GM21529 (cell line): Measurements from ENCODE around the gene ZFYVE9.

ENCODE experiments used
- ATAC-seq: cut with Tn5 transposase; IDR thresholded peaks from one replicate; pipeline ENCODE4 v1.9.1; 2021; ENCODE audit not compliant: unreplicated experiment

ZFYVE9 gene

DNA sequence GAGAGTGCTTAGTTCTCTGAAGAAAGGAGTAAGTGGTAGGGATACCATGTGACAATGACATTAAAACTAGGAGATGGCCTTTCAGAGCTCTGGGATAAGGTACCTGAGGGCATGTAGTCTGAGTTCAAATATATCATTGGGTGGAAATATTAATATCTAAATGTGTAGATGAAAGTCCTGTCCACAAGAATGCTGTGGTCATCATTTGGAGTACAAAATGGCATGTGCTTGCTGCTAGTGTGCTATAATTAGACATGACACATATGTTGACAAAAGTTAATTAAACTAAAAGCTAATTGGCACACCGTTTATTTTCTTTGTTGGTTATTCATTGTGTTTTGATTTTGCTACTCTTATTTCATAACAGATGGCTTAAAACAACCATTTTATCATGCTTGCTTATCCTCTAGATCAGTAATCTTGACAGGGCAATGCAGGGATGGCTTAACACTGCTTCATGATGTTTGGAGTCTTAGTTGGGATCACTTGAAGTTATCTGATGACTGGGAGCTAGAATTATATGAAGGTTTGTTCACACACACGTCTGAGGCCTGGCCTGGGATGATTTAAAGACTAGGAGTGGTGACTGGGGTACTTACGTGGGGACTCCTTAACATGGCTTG, 193.1 kb downstream of the ZFYVE9 start:
- ATAC-seq, result no peak

DNA sequence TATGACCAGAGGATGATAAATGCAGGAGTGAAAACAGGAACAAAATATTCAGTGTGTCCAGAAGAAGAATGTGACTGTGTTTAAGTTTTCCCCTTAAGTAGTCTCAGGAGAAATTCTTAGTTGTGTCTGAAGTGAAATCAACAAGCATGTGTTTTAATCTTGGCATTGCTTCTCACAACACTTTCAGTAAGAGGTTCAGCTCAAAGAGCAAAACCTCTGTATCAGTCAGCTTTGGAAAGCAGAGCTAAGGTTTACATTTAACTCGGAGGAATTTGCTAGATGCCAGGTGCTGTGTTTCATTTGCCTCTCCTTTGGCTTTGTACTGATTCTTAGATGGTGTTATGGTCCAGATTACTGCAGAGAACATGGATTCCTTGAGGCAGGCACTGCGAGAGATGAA, 195.6 kb downstream of the ZFYVE9 start:
- ATAC-seq, result no peak

DNA sequence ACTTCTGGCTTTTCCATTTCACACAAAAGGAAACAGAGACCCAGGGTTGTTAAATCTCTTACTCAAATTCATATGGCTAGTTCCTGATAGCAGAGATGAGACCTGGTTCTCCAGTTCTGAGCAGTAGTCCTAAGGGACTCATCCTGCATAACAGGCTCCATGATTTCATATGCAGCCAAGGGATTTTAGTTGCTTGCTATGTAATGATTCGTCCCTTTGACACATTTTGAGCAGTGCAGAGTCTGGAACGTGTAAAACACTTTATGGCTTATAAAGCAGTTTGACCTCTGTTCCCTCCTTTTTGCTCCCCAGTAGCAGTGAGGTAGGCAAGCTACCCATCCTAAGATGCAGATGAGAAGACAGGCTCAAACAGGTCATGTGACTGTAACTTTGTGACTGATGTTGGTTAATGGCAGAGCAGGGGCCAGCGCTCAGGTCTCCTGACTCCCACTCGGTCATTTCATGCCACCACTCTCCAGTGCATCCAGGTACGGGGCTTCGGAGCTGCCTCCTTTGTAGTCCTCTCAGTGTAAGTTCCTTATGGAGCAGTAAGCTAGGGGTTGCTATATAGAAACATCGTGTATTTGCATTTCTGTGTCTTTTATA, 199.9 kb downstream of the ZFYVE9 start:
- ATAC-seq, result no peak

DNA sequence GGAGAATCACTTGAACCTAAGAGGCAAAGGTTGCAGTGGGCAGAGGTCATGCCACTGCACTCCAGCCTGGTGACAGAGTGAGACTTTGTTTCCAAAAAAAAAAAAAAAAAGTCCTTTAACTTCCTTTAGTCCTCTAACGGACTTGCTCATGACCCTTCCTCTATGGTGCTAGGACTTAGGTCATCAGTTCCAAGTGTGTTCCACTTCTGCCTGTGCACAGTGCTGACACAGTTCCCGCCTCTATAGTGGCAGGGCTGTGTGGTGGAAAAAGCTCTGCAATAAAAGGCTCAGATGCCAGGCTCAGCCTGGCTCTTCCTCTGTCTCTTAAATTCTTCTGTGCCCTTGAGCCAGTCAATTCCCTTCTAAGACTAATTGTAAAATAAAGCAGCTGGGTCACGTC, 202.1 kb downstream of the ZFYVE9 start:
- ATAC-seq, result no peak

DNA sequence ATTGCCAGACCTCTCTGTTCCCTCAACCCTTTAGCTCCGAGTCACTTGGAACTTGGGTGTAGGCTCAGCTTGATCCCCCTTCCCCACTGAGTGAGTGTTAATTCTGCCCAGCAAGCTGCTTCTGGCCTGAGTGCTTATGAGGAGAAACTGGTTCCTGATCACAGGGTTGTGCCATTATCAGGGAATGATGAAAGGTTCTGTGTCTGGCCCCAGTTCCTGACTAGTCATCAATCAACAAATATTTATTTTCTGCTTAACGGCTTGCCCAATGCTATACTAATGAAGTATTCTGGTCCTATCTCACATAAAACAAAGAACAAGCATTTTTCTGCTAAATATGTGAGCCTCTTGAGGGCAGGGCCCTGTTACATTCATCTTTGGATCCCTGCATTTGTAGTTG, 203.4 kb downstream of the ZFYVE9 start:
- ATAC-seq, result no peak

DNA sequence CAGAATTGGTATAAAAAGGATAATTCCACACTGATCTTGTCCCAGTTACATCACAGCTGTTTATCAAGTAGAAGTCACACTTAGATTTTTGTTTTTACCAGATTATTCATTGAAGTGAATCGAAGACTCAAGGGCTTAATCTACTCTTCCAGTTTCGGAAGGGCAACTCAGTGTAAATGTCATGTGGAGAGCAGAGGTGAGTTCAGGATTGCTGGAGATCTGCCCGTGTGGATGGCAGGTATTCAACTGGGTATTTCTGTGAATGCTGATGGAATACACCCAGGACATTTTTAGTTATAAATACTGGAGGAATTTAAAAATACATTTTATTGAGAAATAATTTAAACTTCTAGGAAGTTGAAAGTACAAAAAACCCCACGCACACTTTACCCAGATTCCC, 204.8 kb downstream of the ZFYVE9 start:
- ATAC-seq, result no peak

DNA sequence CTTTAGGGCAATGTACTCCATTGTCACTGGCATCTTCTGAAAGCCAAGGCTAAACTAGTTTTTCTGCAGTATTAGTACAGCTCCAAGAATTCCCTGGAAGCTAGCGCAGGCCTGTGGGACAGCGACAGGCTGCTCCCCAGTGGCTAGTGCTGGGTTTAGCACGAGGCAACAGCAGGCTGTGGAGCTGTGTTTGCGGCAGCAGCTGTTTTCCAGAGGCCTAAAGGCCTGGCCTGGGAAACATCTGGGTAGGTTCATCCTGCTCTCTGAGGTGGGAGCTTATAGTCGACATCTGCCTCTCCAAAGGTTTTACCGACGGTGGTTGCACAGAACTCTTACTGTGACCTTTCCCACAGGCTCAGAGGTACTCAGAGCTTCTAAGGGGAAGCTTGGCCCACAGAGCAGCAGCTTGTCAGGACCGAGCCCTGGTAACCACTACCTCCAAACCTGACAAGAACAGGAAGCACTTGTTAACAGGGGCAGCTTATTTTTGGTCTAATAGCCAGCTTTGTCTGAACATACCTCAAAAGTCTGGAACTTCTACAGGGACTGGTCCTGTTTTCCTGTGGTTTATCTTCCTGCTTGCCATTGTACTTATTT, 206.9 kb downstream of the ZFYVE9 start:
- no peak for ATAC-seq

DNA sequence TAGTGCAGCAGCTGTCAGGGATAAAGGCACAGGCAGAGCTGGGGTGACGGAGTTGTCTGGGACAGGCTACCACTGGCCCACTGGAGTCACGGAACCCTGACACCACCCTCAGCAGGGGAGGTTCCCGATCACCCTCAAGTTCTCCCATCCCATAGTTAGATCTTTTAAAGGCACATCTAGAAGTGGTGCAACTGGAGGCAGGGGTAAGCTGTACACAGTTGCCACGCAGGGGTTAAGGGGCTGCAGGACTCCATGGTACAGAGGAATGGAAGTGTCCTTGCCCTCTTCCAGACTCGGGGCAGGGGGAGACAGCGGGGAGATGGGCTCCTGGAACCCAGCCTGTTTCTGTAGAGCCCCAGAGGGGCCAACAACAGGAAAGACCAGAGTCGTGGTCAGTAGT, 210.8 kb downstream of the ZFYVE9 start:
- no peak for ATAC-seq

DNA sequence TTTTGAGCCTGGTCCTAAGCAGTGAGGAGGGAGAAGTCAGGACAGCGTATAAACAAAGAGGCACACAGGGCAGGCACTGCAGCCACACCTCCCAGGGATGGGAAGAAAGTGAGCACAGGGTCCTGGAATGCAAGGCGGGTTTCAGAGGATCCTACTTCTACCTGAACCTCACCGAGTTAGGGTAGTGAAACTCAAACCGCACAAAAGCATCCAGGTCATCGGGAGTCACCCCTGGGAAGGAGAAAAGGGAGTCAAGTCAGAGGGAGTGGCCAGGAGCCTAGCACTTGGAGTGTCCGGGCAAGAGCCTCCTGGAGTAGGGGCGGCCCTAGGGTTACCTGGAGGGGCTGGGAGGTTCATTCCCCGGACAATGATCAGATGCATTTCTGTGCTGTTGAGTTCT, 213.5 kb downstream of the ZFYVE9 start:
- ATAC-seq, result no peak

DNA sequence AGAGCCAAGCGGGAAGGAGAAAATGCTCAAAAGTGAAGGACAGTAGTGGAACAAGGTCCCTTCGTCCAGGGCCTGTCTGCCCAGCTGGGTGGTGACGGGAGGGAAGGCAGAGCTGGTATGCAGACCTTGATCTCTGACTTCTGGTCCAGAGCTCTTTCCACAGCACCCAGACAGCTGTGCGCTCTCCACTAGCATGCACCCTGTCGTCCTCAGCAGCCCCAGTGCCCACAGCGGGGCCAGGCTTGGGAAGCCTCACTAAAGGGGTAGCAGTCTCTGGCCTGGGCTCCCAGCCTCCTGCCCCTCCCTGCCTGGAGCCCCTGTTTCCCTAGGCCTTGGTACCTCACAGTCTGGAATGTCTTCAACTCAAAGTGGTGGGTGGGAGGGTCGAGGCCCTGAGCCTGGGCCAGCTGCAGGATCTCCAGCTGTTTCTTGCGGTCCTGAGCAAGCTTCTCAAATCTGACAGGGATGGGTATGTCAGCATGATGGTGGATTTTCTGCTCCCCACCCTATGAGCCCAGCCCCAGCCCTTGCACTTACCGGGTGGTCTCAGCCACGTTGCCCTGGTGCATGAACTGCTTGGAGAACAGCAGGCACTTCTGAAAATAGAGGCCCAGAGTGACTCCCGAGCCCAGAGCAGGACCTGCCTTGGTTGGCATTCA, 214.1 kb downstream of the ZFYVE9 start:
- ATAC-seq, result no peak

DNA sequence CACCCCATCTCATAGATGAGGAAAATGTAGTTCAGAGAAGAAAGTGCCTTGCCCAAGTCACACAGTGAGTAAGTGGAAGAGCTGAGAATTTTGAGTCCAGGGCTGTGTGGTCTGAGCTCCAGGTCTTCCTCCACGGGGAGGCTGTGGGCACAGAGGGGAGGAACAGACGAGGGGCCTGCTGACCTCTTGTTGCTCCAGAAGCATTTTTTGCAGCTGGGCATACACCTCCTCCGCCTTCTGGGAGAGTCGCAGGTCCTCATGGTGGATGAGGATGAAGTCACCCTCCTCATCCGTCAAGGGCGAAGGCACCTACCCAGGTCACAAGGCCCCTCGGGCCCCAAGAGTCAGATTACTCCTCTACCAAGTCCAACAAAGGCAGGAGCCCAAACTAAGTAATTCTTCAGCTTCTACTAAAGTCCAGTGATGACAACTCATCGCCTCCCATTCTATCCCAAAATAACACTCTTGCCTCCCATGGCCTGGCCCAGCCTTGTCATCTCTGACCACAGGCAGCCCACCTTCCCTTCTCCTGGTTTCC, 215.0 kb downstream of the ZFYVE9 start:
- ATAC-seq, result no peak

DNA sequence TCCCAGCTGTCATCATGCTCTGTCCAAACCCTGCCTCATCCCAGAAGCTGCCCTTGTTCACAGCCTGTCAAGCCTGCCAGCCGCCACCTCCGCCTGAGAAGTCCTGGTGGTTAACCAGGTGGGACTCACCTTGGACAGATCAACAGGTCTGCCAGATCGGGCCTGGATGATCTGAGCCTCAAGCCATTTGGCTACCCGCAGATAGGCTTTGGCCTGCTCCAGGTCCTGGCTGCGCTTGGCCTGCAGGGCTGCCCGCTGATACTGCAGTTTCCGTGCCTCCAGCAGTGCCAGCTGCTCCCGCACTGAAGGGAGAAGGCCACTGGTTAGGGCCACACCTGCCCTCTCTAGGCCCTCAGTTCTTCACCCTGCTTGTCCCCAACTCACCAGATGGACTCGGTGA, 215.5 kb downstream of the ZFYVE9 start:
- no peak for ATAC-seq

DNA sequence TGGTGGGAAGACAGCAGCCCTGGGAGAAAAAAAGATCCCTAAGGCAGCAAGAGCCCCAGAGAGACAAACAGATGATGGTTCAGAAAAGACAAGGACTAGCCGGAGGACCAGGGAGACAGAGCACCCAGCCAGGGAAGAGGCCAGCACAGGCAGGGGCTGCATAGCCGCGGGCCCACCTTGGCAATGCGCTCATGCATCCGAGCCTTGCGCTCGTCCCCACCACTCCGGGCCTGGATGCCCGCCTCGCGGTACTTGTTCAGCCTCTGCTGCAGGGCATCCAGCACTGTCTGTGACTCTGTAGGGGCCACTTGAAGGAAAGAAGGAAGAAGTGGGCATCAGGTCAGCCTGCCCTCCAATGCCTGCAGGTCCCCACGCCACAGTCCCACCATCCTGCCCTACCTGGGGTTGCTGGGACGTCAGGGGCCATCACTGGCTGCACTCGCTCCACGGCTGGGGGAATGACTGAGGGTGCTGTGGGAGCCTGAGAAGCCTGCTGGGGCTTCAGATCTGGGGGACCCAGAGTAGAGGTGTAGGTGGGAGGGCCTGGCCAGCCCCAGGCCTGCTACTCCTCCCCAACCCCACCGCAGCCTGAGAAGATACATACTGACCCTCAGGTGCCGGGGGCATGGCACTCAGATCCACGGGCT, 217.1 kb downstream of the ZFYVE9 start:
- ATAC-seq, result no peak

DNA sequence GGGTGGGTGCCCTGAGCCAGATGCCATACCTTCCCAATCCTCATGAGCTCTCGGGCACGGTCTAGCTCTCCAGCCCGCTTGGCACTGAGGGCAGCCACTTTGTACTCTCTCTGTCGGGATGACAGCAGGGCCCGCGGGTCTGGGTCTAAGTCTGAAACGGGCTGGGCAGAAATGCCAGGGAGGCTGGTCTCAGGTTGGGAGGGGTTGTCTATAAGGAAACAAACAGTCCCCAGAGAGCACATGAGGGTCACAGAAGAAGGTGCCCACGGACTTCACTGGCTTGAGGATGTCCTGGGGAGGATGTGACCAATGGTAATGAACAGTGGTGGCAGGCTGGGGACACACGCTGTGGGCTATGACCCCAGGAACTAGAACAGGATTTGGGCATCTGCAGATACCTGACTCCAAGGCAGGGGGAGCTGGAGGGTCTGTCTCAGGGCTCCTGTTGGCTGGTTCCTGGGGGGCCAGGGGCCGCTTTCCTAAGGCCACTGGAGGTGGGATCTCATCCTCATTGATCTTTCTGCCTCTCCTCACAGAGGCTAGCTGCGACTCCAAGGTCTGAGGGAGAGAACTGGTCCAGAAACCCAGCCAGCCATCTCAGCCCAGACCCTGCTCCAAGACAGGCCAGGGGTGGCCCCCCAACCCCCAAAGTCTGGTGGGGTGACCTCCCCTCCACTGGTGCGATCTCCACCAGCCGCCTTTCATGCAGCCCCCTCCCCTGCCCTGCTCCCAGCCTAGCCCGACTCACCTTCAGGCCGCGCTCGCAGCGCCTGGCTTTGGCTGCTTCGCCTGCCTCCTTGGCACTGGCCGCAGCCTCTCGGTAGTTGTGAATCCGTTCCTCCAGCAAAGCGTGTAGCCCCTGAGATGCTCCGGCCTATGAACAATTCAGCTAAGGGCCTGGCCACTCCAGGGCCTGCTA, 218.0 kb downstream of the ZFYVE9 start:
- ATAC-seq, result no peak

DNA sequence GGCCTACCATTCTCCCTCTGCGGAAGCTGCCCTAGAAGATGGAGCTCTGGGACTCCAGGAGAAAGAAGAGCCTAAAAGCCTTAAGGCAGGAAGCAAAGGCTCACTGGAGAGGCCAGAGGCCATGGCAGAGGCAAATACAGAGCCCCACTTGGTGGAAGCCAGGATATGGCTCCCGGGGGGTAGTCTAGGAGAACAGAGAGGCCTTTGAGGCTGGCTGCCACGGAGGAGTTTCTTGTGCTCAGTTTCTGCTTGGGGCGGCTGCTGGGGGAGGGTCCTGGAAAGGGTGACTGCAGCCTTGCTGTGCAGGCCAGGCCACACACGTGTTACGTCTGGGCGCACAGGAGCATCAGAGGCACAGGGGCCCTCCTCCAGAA, 218.7 kb downstream of the ZFYVE9 start:
- ATAC-seq, result no peak

DNA sequence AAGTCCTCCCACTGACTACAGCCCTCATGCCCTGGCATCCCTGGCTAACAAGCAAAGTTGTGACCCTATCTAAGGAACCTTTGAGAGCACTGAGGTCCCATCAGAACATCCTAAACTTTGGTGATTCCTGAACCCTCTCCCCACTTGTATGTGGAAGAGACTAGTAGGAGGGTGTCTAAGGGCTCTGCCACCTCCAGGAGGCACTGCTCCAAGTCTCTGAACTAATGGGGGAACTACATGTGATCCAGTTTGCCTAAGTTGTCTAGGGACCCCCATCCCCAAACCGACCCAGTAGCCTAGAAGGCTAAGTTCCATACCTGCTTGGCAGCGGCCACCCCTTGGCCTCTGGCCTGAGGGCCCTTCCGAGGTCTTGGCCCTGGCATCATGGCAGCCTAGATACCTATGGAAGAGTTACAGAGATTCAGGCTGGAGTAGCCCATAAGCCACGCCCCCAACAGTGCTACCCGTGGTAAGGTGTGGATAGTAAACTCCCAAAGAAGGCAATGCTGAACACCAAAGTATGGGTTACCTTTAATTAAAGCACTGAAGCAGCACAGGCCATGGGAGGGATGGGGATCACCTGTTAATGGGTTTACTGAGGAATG, 222.4 kb downstream of the ZFYVE9 start:
- no peak for ATAC-seq

DNA sequence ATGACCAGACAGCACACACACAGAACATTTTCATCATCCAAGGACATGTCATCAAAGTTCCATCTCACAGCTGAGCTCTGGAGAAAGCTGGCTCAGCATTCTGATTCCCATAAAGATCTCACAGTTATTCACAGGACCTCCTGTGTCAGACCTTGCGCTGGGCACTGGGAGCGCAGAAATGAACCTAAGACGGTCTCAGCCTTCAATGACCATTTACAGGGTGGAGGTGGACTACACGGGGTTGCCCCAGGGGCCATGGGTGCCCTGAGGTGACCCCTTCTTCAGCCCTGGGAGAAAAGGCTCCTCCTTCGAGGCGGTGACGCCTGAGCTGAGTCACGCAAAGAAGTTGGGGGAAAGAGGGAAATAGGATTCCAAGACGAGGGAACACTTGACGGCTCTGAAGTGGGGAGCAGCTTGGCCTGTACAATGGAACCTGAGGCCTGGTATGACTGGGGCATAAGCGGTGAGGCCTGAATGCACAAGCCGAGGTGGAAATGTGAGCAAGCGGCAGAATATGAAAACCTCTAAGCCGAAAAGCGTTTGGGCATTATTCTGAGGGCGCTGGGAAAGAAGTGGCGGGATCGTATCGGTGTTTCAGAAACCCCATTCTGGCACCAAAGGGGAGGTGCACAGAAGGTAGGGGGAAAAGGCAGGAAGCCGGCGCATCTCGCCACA, 223.3 kb downstream of the ZFYVE9 start:
- ATAC-seq, result no peak

DNA sequence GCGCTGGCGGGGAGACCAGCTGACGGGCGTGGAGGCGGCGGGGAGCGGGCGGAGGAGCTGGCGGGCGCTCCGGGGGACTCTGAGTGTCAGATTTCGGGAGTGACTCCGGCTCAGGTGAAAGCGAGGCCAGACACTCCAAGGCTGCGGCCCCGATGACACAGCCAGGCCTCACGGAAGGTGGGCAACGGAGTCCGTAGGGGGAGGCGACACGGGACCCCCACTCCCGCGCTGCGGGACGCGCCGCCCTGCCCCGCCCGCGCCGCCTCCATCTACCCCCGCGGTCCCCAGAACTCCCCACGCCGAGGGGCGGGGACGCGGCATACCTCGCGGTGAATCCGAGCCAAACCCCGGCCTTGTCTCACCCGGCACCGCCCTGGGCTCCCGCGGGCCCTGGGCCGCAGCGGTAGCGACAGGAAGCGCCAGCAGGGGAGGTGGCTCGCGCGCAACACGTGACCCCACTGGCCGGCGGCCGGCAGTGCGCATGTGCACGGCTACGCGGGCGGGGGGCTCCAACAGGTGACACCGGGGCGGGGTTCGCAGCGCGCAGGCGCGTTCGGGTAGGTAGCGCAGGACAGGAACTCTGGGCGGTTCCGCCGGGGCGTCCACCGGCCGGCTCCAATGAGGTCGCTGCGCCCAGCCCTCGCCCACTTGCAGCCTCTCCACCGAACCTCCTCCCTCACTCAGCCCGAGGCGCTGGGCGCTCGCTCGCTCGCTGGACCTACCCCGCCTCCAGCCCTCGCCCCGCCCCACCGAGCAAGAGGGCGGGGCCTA, 224.0 kb downstream of the ZFYVE9 start, which contains the start of gene CC2D1B:
Gene CC2D1B (minus strand): TSS at position 460 of the 771 bp plus-strand sequence. CDS start 1,585 bp downstream, outside the sequence.
- peak; percentile 92 for ATAC-seq

DNA sequence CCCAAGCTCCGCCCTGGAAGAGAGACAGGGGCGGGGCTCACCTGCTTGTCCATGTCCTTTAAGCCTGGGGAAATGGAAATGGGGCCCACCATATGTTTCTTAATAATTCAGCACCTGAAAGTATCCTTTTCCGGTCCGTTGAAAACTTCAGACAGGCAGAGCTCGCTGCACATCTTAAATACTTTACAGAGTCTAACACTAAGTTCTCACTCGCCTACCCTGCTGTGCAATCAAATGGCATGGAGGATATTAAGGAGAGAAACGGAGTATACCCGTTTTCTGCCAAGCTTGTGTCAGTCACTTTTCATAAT, 224.6 kb downstream of the ZFYVE9 start:
- ATAC-seq, result no peak
